Lung (tissue), 12 donors: Measurements from ENCODE around the gene USH2A. TPM values are rescaled to one million over a fixed set of nuclear protein-coding genes. Genes with fewer than 3 reads are reported as not detected.

Experiments
- ATAC-seq: fragments of 200-7000 bp; cut with Tn5 transposase; one replicate; pipeline ENCODE4 v1.9.1; 2020; ENCODE audit warnings: moderate number of reproducible peaks; ENCODE audit not compliant: insufficient read depth, low FRiP score
- DNase-seq, 3 donors: peaks; one replicate each; pipeline ENCODE4 v3.0.0-alpha.2; 2013 to 2017
- H3K27ac ChIP-seq, 2 donors: one replicate each; pipeline ENCODE4 v1.5.1; 2013; ENCODE audit warnings: mild to moderate bottlenecking in 2 of 2, moderate library complexity in 2 of 2, control low read depth in 1 of 2, inconsistent platforms in 1 of 2, low read depth in 1 of 2, low read length in 1 of 2
- H3K27me3 ChIP-seq, 3 donors: one replicate each; pipeline ENCODE4 v1.5.1; 2013; ENCODE audit warnings: low read length in 2 of 3; ENCODE audit not compliant: control insufficient read depth in 3 of 3, insufficient read depth in 3 of 3
- H3K36me3 ChIP-seq, 4 donors: one replicate each; pipeline ENCODE4 v1.5.1; 2013; ENCODE audit warnings: low read length in 4 of 4, mild to moderate bottlenecking in 1 of 4, moderate library complexity in 1 of 4; ENCODE audit not compliant: control insufficient read depth in 4 of 4, insufficient read depth in 4 of 4
- H3K4me1 ChIP-seq, 5 donors: one replicate each; pipeline ENCODE4 v1.5.1; 2013; ENCODE audit warnings: low read length in 5 of 5, mild to moderate bottlenecking in 2 of 5, moderate library complexity in 1 of 5; ENCODE audit not compliant: control insufficient read depth in 5 of 5, insufficient read depth in 5 of 5
- H3K4me3 ChIP-seq: one replicate; pipeline ENCODE4 v1.5.1; 2013; ENCODE audit warnings: mild to moderate bottlenecking, control low read depth, moderate library complexity
- H3K9ac ChIP-seq, 2 donors: one replicate each; pipeline ENCODE4 v1.5.1; 2013; ENCODE audit warnings: low read length in 2 of 2, control low read depth in 1 of 2; ENCODE audit not compliant: insufficient read depth in 1 of 2
- H3K9me3 ChIP-seq, 4 donors: one replicate each; pipeline ENCODE4 v1.5.1; 2013; ENCODE audit warnings: low read length in 3 of 4, mild to moderate bottlenecking in 1 of 4, moderate library complexity in 1 of 4; ENCODE audit not compliant: control insufficient read depth in 4 of 4, insufficient read depth in 3 of 4
- WGBS, 2 donors: extraction: QIAGEN DNeasy Blood & Tissue Kit; methylation state at CpG; one replicate each; pipeline ENCODE4 v1.1.7; 2013; 5-methylcytosine and 5-hydroxymethylcytosine counted together
- polyA plus RNA-seq, 2 donors: library from polyadenylated mRNA; stranded (reverse); fragments of 200-250 nt; gene quantifications; one replicate each; pipeline ENCODE4 v1.2.1, GENCODE V29; 2013
- total RNA-seq, 2 donors: library from RNA; depleted of rRNA in 1 of 2; stranded (reverse); fragments of >200 nt in 1 of 2; gene quantifications; one replicate each; pipeline ENCODE4 v1.2.1, GENCODE V29; 2014 to 2021
- TF ChIP-seq, protein P1 (sequence below): IDR thresholded peaks from 2 replicates; pipeline ENCODE4 v1.5.1; 2012; ENCODE audit warnings: mild to moderate bottlenecking; ENCODE audit errors: control extremely low read depth, extremely low read depth
- donor health status: control.
- donor health status: control.
- donor health status: Bipolar disorder and iron deficiency.
- donor health status: healthy.
- donor health status: DM: yes; HTN: yes; CAD: no.

The USH2A gene
- total and polyA plus RNA-seq, 4 donors: under 0.01 to 0.11 TPM; not detected in 2

DNA sequence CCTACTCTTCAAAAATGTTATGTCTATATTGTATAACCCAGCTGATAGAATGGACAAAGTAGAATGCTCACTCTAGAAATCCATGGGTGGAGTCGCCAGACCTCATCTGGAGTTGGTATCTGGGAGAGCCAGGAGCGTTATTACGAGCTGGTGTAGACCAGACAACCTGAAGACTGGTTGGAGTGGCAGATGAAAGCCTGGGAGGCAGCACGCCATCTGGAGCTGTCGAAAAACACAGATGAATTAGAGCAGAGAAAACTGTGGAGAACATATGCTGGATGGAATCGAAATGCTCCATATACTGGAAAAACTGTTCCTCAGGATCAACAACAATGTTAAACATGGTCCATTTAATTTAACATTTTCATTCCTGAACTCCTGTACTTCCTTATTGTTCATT lies 522.6 kb downstream of the USH2A start:
- Histone ChIP-seq H3K36me3 (no peaks in the 10 kb centered on the region), H3K27me3 (no peaks in the 10 kb centered on the region), H3K4me3 (no peak overlapping the region), H3K9ac (no peak overlapping the region), H3K9me3 (no peaks in the 10 kb centered on the region), H3K27ac (no peak overlapping the region), H3K4me1 (no peaks in the 10 kb centered on the region)
- TF ChIP-seq, protein P1, sequence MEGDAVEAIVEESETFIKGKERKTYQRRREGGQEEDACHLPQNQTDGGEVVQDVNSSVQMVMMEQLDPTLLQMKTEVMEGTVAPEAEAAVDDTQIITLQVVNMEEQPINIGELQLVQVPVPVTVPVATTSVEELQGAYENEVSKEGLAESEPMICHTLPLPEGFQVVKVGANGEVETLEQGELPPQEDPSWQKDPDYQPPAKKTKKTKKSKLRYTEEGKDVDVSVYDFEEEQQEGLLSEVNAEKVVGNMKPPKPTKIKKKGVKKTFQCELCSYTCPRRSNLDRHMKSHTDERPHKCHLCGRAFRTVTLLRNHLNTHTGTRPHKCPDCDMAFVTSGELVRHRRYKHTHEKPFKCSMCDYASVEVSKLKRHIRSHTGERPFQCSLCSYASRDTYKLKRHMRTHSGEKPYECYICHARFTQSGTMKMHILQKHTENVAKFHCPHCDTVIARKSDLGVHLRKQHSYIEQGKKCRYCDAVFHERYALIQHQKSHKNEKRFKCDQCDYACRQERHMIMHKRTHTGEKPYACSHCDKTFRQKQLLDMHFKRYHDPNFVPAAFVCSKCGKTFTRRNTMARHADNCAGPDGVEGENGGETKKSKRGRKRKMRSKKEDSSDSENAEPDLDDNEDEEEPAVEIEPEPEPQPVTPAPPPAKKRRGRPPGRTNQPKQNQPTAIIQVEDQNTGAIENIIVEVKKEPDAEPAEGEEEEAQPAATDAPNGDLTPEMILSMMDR: no peak
- no peak for DNase-seq
- no peak for ATAC-seq
- 77 to 87% methylated on average over 6 of the region's 6 CpGs for WGBS, 2 donors

DNA sequence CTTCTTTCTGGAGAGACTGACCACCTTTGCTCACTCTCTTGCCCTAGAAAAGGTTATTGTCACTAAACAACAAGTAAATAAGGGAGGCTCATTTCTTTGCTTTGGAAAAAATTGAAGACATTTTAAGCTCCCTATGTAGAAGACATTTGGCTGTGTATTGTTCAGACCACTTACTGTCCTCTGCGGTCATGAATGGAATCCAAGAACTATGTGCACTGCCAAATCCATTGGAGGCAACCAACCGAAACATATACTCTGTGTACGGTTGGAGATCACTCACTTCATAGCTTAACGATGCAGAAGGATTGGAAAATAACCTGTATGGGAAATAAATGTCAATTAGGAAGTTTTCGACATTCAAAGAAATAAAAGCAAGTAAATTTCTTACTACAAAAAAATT lies 523.3 kb downstream of the USH2A start:
- Histone ChIP-seq H3K9me3 (no peaks in the 10 kb centered on the region), H3K36me3 (no peaks in the 10 kb centered on the region), H3K4me3 (no peak overlapping the region), H3K9ac (no peak overlapping the region), H3K4me1 (no peaks in the 10 kb centered on the region), H3K27ac (no peak overlapping the region), H3K27me3 (no peaks in the 10 kb centered on the region)
- 80 to 93% methylated on average over 5 of the region's 5 CpGs for WGBS, 2 donors
- DNase-seq: no peak
- no peak for ATAC-seq
- TF ChIP-seq, protein P1: no peak

DNA sequence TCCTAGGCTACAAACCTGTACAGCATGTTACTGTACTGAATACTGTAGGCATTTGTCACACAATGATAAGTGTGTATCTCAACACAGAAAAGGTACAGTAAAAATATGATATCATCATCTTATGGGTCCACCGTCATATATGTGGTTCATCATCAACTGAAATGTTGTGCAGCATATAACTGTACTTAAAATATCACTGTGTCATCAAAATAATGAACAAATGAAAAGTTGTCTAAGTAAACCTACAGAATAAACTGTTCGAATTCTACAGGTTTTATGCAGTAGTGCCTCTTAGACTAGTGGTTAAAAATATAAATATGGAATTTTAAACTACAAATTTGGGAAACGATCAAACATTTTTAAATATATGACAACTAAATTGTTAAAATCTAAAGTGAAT lies 527.4 kb downstream of the USH2A start:
- H3K4me1 ChIP-seq: no peaks in the 10 kb centered on the region
- H3K27me3 ChIP-seq: no peaks in the 10 kb centered on the region
- no peaks in the 10 kb centered on the region for H3K9me3 ChIP-seq
- no peak overlapping the region for H3K9ac ChIP-seq
- H3K27ac ChIP-seq: no peak overlapping the region
- no peak overlapping the region for H3K4me3 ChIP-seq
- ATAC-seq: no peak
- 86% methylated on average over 3 of the region's 3 CpGs for WGBS, 2 donors
- DNase-seq: no peak
- TF ChIP-seq, protein P1: no peak
- H3K36me3 ChIP-seq: no peaks in the 10 kb centered on the region

DNA sequence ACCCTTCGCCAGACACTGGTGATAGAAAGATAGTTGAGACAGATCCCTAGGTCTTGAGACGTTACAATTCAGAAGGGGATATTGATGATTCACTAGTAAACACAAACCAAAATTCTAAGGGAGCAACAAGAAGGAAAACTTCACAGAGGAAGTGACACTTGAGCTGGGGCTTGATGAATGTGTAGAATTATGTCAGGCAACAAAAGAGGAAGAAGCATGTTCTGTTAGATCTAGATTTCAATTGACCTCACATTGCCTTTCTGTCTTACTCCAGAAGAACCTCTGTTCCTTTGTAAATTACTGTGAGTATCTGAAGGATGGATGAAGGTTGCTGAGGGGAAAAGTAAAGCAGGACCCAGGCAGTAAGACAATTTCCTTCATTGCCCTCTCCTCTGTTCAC lies 528.0 kb downstream of the USH2A start:
- Histone ChIP-seq H3K9me3 (no peaks in the 10 kb centered on the region), H3K27me3 (no peaks in the 10 kb centered on the region), H3K4me1 (no peaks in the 10 kb centered on the region), H3K9ac (no peak overlapping the region), H3K27ac (no peak overlapping the region), H3K36me3 (no peaks in the 10 kb centered on the region), H3K4me3 (no peak overlapping the region)
- TF ChIP-seq, protein P1: no peak
- 53 to 68% methylated on average over 2 of the region's 2 CpGs for WGBS, 2 donors
- DNase-seq (no peak), ATAC-seq (no peak)
